NCI-H1048 (cell line): ENCODE measurements around the gene TGFA.
"Not testable (repeated sequence)": the region's sequence is repeated elsewhere in the genome, so short reads cannot be mapped to it uniquely, and the experiment has no call there.

Experiments used
- DNase-seq: peaks from one replicate; lab custom pipeline; 2025; lab: John Stamatoyannopoulos, UW

The TGFA gene

DNA sequence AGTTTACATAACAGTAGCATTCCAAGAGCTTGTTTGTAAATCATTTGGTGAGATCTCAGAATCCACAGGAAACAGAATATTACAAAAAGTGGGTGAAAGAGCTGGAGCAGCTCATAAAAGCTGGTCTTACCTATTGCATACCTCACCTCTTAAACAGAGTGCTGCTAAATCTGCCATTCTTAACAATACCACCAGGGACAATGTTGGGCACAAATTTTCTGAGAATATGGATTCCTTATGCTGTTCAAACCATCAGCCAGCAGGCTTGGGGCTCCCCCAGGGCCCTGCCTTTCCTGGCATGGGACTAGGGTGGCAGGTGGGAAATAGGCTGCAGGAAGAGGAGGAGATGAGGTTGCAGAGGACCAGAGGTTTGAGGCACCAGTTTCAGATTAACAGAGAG lies 55.6 kb downstream of the TGFA start:
- DNase-seq: no peak

DNA sequence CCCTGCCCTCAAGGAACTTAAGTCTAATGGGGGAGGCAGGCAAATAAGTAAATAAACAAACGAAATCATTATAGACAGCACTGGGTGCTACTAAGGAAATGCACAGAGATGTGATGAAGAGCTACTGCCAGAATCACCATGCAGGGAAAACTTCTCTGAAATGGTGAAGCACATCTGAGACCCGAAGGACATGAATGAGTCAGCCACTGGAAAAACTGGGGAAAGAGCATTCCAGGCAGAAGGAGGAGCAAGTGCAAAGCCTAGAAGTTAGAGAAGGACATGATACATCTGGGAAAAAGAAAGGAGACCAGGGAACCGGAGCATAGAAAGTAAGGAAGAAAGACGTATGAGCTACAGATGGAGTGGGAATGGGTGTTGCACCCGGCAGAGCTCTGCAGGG lies 56.8 kb downstream of the TGFA start:
- DNase-seq: no peak

DNA sequence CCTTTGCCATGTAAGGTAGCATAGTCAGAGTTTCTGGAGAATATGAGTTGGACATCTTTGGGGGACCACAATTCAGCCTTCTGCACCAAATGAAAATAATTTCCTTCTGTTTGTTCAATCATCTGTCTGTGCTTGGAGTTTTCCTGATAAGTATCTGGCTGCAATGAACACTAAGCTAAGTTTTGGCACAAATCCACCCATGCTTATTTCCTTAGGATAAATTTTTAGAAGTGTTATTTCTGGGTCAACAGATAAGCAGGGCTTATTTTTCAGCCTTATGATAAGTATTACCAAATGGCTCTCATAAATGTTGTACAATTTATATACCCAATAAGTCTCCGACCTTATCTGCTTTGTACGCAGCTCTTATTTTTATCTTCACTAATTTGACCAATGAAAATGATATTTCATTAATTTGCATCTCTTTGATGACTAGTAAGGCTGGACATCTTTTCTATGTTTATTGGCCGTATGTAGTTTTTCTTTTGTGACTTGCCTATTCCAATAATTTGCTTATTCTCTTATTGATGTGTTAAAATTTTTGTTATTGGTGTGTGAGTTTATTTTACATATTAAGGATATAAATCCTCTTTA lies 59.2 kb downstream of the TGFA start:
- no peak for DNase-seq

DNA sequence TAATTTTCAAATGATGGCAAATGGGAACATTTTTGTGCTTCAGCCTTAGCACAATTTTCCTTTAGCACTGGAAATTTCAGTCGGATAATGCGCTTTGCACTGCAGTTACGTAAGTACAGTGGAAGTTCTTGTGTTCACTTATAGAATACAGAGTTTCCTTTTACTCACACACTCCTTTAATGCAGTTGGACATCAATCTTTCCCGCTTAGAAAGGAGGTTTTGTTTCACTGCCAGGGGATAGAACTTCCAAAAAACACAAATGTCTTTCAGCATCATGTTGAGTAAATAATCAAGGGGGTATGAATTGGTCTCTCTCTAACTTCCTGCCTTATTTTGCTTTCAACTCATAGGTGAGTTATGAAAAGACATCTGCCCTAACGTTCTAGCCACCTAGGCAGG lies 63.2 kb downstream of the TGFA start:
- DNase-seq: no peak

DNA sequence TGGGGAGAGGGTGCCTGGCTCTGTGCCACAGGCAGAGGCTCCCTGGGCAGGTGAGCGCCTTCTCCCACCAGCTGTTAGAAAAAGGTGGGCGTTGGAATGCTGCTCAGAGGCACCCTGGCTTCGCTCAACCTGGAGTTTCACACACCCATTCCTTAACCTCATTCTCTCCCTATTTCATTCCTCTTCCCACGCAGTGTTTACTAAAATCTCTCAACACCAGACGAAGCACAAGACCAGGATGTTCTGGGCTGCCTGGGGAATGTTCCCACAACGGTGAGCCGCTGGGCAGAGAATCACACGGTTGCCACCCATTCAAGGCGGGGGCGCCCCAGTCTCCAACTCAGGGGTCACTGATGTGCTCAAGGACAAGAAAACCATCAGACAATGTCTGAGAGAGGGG lies 64.5 kb downstream of the TGFA start:
- DNase-seq: no peak

DNA sequence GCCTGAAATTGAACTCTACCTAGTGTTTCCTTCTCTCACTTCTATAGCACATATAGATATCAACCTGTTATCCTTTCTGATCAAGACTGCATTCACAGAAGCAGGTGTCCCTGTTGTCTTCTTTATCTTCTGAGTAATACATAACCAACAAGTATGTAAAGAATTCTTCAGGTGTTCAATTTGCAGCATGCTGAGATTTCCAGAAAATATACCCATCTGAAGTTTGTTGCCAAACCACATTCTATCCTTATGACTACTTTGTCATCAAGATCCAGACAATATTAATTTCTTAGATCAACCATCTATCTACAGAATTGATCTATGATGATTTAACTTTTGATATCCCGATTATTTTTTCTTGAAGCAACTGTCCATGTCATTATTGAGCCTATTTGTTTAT lies 69.5 kb downstream of the TGFA start:
- DNase-seq: no peak

DNA sequence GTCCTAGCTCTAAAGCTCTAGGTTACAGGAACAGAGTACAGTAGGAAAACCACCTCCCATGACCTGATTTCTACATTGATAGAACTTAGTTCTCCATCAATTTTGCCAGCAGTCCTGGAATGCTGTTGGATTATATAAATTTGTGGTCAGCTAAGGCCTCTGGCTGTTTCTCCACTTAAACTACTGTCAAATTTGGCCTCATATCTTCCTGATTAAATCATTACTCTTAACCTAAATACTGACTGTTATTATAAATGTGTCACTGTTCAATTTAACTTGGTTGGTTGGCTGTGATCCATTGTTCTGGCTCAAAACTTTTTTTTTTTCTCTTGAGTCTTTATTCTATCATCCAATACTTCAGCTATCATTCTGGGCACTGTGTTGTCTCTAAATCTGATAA lies 71.2 kb downstream of the TGFA start:
- no peak for DNase-seq

DNA sequence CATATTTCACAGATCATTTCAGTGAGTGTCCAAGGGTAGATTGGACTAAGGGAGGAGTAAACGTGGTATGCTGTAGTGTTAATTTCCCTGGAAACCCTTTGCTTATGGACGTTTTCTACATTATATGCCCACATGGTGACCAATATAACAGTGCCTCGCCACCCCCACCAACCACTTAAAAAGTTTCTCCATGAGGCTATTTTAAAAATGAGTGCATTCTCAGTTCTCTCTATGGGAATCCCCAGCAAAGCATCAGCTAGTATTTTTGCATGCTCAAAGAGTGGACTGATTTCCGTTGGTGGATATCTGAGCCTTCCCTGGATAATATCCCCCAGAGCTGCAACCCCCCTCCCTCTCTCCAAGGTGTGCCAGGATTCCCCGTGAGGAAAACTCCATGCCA lies 73.2 kb downstream of the TGFA start:
- no peak for DNase-seq

DNA sequence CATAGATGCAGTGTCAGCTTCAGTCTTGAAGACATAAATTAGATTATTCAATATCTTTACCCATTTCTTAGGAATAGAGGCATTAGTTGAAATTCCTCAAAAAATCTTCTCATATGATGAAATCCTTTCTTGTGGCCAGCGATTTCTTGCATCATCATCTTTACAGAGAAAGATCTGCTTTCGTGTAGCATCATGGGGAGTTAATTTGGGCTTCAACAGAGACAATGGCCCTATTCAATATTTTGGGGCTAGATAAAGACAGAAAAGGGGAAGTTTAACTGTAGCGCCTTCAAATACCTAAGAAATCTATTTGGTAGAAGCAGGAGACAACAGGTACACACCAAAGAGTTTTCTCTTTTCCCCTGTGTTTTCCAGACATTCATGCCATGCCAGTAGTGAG lies 73.8 kb downstream of the TGFA start:
- DNase-seq: no peak

DNA sequence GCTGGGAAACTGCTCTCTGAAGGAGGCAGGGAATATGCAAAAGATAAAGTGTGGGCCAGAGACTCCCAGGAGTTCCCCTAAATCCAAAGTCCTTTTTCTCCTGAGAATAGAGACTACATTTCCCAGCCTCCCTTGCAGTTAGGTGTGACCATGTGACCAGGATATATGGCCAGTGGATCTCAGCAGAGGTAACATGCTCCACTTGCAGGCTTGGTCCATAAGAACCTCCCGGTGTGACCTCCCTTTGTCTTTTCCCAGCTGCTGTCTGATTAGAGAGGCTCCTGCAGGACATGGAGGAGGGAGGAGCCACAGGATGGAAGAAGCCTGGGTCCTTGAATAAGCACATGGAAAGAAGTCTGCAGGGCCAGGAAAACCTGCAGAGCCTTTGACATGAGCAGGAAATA lies 76.2 kb downstream of the TGFA start:
- DNase-seq: no peak

DNA sequence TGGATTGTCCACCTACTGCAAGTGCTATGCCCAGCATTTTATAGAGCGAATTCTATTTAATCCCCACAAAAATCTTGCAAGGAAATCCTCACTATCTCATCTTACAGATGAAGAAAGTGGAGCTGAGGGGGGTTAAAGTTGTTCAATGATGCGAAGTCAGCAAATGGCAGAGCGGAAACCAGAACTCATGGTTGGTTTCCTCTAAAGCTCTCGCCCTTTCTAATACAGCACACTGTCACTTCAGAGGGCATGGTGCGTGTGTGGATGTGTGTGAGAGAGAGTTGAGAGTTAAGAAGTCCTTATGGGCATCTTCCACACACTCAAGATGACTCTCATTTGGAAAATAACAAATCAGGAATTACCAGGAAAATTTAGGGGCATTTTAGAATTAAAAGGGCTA lies 78.4 kb downstream of the TGFA start:
- DNase-seq: no peak

DNA sequence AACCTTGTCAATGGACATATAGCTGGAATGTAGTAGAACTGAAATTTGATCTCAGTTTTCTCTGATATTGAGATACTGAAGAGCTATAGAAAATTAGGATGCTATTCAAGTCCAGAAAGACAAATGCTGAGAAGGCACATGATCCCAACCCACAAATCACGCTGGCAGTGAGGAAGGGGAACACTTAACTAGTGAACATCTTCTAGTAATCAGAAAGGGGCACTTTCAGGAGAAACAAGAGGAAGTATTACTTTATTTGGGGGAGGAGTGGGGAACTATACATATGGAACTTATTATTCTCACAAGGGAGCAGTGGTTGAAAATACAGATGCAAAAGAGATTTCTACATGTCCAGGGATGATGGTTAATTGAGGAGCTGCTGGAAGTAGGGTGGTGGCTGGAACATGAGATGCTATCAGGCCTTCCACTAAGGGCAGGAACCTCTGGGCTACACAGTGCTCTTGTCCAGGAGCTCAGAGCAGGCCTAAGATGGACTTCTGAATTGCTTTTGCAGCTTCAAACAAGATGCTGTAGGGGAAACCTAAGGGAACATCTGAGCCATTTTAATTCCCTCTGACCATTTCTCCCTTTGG lies 79.3 kb downstream of the TGFA start:
- no peak for DNase-seq

DNA sequence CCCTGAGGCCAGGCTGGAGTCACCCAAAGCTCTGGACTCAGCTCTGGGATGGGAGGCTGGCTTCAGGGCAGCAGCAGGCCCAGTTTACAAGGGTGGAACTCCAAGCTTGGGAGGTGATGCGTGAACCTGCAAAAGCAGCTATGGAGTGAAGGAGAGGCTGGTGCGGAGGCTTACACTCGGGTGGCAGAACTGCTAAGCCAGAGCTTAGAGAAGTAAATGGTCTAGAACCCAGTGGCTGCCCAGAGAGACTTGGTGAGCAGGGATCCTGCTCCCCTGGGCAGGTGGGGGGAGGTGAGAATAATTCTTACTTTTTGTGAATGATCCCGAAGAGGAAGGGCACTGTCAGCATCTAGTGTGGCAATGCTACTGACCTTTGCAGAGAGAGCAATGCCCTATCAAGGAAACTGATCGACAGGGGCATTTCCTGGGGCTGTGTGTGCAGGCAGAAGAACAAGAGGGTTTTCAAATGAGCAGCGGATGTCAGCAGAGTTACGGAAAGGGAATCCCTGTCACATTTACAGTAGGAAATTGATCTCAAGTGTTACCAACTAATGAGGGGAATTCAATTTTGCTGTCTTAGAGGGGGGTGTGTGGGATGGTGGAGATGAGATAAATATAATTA lies 80.4 kb downstream of the TGFA start:
- no peak for DNase-seq

DNA sequence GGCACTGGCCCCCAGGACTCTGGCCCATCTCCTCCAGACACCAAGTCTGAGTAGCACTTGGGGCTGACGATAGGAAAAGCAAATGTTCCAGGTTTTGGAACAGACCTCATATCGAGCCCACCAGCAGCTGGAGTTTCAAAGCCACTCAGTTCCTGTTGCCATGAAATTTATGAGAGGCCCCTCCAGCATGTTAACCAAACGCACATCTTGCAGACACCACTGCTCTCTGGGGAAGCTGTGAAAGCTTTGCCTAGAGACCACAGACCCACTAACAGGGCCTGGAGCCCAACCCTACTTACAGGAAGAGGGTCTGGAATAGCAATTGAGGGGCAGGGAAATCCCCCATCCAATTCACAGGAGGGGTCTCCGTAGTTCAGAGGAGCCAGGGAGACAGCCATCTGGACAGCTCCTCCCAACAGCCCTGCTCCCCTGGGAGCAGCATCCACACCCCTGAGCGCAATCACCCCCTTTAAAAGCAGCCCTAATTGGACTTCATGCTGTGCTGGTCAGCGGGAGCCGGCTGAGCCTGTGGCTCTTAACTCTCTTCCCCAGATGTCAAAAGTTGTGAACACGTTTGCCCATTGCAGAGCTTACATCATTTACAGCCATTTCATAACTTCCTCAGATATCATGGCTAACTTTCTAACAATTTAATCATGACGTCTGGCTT lies 81.3 kb downstream of the TGFA start:
- no peak for DNase-seq

DNA sequence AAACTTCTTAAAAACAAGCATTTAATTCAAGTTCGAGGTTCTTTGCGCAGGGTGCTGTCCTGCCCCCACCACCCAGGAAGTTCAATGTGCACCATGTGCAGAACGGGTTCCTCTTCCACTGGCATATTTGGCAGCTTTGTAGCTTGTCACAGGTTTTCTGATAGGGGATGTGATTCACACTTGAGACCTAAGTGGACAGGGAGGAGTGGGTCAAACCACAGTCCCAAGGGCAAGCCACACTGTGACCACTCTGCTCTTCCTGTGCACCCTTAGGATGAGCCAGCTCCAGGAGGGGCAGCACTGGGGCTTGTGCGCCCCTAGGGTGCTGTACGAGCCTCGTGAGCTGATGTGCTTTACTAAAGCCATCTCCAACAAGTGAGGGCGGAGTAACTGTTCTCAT lies 82.5 kb downstream of the TGFA start:
- no peak for DNase-seq

DNA sequence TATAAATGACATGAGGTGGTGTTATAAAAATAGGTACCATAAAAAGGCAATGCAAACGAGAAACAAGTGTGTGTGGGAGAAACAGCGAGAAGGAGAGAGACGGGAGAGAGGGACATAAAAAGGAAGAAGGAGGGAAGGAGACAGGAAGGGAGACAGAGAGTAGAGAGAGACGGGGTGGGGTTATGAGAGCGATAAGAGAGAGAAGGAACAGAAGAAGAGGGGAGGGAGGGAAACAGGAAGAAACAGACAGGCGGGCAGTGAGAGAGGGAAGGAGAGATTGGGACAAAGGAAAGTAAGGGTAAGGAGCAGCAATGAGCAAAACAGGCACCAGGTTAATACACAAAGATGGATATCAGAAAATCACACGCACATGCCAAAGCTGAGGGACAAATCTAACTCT lies 83.7 kb downstream of the TGFA start:
- DNase-seq: no peak

DNA sequence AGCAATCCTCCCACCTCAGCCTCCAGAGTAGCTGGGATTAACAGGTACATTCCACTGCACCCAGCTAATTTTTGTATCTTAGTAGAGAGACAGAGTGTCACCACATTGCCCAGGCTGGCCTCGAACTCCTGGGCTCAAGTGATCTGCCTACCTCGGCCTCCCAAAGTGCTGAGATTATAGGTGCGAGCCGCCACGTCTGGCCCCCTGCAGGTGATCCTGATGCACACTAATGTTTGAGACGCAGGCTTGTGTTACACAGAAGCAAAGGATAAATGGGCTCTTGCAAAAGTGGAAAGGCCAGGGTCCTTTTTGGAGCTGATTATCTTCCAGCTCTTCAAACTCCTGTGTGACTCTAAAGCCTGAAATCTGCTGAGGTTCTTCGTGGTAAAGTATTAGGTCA lies 84.2 kb downstream of the TGFA start:
- DNase-seq: no peak

DNA sequence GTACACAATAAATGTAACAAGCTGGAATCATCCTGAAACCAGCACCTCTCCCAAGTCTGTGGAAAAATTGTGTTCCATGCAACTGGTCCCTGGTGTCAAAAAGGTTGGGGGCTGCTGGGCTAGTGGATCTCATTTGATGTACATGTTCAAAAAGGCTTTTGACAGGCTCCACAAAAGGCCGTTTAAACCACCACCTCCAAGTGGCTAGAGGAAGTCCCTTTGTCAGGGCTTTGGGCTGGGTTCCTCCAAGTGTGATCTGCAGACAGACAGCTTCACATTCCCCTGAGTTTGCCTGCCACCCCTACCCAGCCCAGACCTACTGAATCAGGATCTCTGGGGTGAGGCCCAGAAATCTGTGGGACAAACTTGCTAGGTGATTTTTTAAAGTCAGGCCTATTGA lies 84.7 kb downstream of the TGFA start:
- DNase-seq: no peak

DNA sequence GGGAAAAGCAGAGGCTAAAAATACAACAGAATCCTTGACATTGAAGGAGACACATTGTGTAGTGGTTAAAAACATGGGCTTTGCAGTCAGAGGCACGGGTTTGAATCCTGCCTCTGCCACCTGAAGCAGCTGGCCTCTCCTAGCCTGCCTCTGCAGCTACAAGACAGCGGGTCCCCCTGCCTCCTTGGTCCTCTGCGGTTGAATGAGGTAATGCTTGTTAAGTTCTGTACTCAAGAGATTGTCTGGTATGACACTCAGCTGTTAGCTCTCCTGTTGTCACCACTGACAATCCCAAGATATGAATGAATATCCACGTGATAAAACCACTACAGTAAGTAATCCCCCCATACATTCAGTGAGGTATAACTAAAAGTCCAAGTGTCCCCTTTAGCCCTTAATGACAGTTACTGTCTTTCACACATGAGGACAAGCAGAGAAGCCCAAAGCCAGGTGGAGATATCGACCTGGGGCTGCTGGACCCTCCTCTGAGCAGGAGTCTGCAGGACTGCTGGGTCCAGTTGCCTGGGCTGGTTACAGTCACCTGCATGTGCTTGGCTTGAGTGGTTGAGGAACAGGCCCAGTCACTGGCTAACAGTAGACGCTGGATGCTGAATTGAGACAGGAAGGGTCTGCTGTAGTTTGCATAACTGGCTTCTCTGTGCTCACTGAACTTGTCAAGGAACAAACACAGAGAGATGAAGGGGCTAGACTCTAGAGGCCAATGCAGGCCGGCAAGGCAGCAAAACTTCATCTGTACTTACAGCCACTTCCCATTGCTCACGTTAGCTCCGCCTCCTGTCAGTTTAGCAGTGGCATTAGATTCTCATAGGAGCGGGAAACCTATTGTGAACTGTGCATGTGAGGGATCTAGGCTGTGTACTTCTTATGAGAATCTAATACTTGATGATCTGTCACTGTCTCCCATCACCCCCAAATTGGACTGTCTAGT lies 85.5 kb downstream of the TGFA start:
- no peak for DNase-seq

DNA sequence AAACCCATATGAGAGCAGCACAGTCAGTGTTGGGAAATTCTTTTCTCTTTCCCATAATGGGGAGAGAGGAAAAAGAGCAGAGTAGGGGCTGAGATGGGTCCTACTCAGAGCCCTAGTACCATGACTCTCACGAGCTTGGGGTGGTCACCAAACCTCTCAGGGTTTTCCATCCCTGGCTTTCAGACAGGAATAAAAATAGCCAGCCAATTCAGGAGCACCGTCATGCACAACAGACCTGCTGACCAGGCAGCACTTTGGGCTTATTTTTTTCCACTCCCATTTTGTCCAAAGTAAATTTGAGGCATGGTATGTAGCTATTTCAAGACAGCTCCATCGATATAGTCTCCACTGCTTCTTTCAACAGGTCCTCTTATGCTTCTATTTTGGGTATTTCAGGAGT lies 86.4 kb downstream of the TGFA start:
- DNase-seq: no peak

DNA sequence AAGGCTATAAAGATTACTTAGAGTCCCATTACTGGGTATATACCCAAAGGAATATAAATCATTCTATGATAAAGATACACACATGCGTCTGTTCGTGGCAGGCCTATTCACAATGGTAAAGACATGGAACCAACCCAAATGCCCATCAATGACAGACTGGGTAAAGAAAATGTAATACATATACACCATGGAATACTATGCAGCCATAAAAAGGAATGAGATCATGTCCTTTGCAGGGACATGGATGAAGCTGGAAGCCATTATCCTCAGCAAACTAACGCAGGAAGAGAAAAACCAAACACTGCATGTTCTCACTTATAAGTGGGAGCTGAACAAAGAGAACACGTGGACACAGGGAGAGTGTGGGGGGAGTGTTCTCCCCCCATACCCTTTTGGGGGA lies 87.0 kb downstream of the TGFA start:
- not testable (repeated sequence) for DNase-seq

DNA sequence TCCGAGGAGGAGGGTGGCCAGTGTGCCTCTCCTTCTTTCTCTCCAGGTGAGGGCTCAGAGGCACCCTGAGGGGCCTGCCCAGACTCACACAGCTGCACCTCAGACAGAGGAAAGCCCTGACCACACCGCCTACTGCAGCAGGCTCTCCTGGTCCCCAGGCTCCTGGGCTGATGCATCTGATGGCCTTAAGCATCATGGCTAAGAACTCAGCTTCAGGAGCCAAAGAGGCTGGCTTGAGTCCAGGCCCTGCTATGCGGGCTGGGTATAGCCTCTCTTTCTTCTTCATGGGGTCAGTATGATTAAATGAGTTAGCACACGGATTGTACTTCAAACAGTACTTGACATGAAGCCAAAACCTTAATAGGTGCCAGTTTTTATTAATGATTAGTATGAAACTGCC lies 89.6 kb downstream of the TGFA start:
- no peak for DNase-seq
